HCT116 (cell line): ENCODE data around the gene FXYD1. TPM values are rescaled to one million over a fixed set of nuclear protein-coding genes. Genes with fewer than 3 reads are reported as not detected.

Experiments used
- ATAC-seq: fragments of 200-7000 bp; cut with Tn5 transposase; 2 replicates; pipeline ENCODE4 v1.9.1; 2020; ENCODE audit warnings: mild to moderate bottlenecking, moderate library complexity
- BruUV-seq: library from RNA; stranded (reverse); fragments of 400-500 nt; replicated peaks from 2 replicates; lab custom pipeline; 2021; lab: Mats Ljungman, UMichigan
- CTCF ChIA-PET: fragments of 300-600 bp; sonication (Branson Sonifier 250); formaldehyde crosslinking; loops from one replicate; lab custom pipeline; 2021; ENCODE audit warnings: antibody characterized with exemption; lab: Charles Lee
- POLR2A ChIA-PET: fragments of 300-600, 350-600 bp; sonication (Branson Sonifier 250); formaldehyde crosslinking; loops from one replicate; lab custom pipeline; 2021; ENCODE audit warnings: antibody characterized with exemption; lab: Charles Lee
- RAD21 ChIA-PET, 2 experiments: fragments of 300-600 bp; sonication (Branson Sonifier 250); formaldehyde crosslinking; loops; one replicate each; lab custom pipeline; 2023; ENCODE audit warnings: low total read pairs in 2 of 2; ENCODE audit not compliant: uncharacterized antibody in 2 of 2, unreplicated experiment in 2 of 2, low non-redundant PET in 1 of 2; lab: Charles Lee
- DNase-seq: peaks from one replicate; pipeline ENCODE4 v3.0.0-alpha.2; 2010; ENCODE audit warnings: low read depth, low spot score
- H2AFZ ChIP-seq: fragments of 200-600 bp; shearing (Covaris generic), sonication (generic); 2 replicates; pipeline ENCODE4 v1.6.1; 2017; ENCODE audit warnings: low read depth, mixed run types, mixed read lengths, antibody characterized with exemption, low read length; ENCODE audit not compliant: poor library complexity, severe bottlenecking
- H3K27ac ChIP-seq: 2 replicates; pipeline ENCODE4 v1.5.1; 2012; ENCODE audit warnings: low read depth, low read length
- H3K27me3 ChIP-seq: fragments of 200-600 bp; sonication (generic); 2 replicates; pipeline ENCODE4 v1.6.1; 2016; ENCODE audit warnings: mixed run types, low read length, mixed read lengths; ENCODE audit not compliant: insufficient read depth
- H3K36me3 ChIP-seq, 2 experiments: fragments of 200-500 bp in 1 of 2; fragments of 200-600 bp in 1 of 2; sonication (Bioruptor generic) in 1 of 2; sonication (generic) in 1 of 2; 2 replicates each; pipeline versions ENCODE4 v1.5.1 to v1.6.1; 2014 to 2016; ENCODE audit warnings: low read length in 2 of 2, inconsistent platforms in 1 of 2, mixed read lengths in 1 of 2, mixed run types in 1 of 2; ENCODE audit not compliant: insufficient read depth in 2 of 2, control insufficient read depth in 1 of 2
- H3K4me1 ChIP-seq, 2 experiments: fragments of 200-600 bp in 1 of 2; sonication (generic) in 1 of 2; 2 replicates each; pipeline versions ENCODE4 v1.5.1 to v1.6.1; 2012 to 2017; ENCODE audit warnings: low read length in 2 of 2, inconsistent platforms in 1 of 2, mild to moderate bottlenecking in 1 of 2, mixed read lengths in 1 of 2, mixed run types in 1 of 2, moderate library complexity in 1 of 2; ENCODE audit not compliant: insufficient read depth in 2 of 2, control insufficient read depth in 1 of 2
- H3K4me2 ChIP-seq: fragments of 200-600 bp; sonication (generic); 2 replicates; pipeline ENCODE4 v1.6.1; 2017; ENCODE audit warnings: mixed run types, low read length, mixed read lengths
- H3K4me3 ChIP-seq, 2 experiments: fragments of 200-600 bp in 1 of 2; sonication (generic) in 1 of 2; replicated peaks in 1 of 2; 2 replicates each; pipeline ENCODE4 v1.5.1; 2011 to 2016; ENCODE audit warnings: low read length in 2 of 2, control low read depth in 1 of 2, low read depth in 1 of 2, mild to moderate bottlenecking in 1 of 2, mixed read lengths in 1 of 2, mixed run types in 1 of 2
- H3K79me2 ChIP-seq: fragments of 200-600 bp; sonication (generic); 2 replicates; pipeline ENCODE4 v1.6.1; 2017; ENCODE audit warnings: mild to moderate bottlenecking, mixed run types, low read length, moderate library complexity, mixed read lengths; ENCODE audit not compliant: insufficient read depth
- H3K9ac ChIP-seq: fragments of 200-600 bp; sonication (generic); 2 replicates; pipeline ENCODE4 v1.6.1; 2016; ENCODE audit warnings: low read length, mixed read lengths
- H3K9me2 ChIP-seq: fragments of 200-600 bp; sonication (generic), shearing (Covaris generic); 2 replicates; pipeline ENCODE4 v1.6.1; 2017; ENCODE audit warnings: mixed run types, mild to moderate bottlenecking, moderate library complexity; ENCODE audit not compliant: insufficient read depth
- H3K9me3 ChIP-seq, 2 experiments: fragments of 200-500 bp in 1 of 2; fragments of 200-600 bp in 1 of 2; sonication (Bioruptor generic) in 1 of 2; sonication (generic) in 1 of 2; 2 replicates each; pipeline ENCODE4 v1.6.1; 2014 to 2017; ENCODE audit warnings: low read length in 2 of 2, mixed read lengths in 2 of 2, inconsistent platforms in 1 of 2, low read depth in 1 of 2, mild to moderate bottlenecking in 1 of 2, mixed run types in 1 of 2, moderate library complexity in 1 of 2; ENCODE audit not compliant: control insufficient read depth in 1 of 2, insufficient read depth in 1 of 2
- H4K20me1 ChIP-seq: fragments of 200-600 bp; sonication (generic), shearing (Covaris generic); 2 replicates; pipeline ENCODE4 v1.6.1; 2017; ENCODE audit warnings: mixed run types, mild to moderate bottlenecking, moderate library complexity; ENCODE audit not compliant: insufficient read depth
- CBX3 ChIP-seq: IDR thresholded peaks from 2 replicates; pipeline ENCODE4 v1.6.1; 2012; ENCODE audit warnings: low read depth
- CEBPB ChIP-seq: IDR thresholded peaks from 2 replicates; pipeline ENCODE4 v1.6.1; 2012; ENCODE audit warnings: low read depth
- EGR1 ChIP-seq: IDR thresholded peaks from 2 replicates; pipeline ENCODE4 v1.6.1; 2012; ENCODE audit warnings: low read depth
- ELF1 ChIP-seq: IDR thresholded peaks from 2 replicates; pipeline ENCODE4 v1.6.1; 2012; ENCODE audit warnings: low read depth, borderline replicate concordance
- EZH2phosphoT487 ChIP-seq: fragments of 200-600 bp; IDR thresholded peaks from 2 replicates; pipeline ENCODE4 v1.6.1; 2018; ENCODE audit warnings: antibody characterized with exemption, borderline replicate concordance
- FOSL1 ChIP-seq: IDR thresholded peaks from 2 replicates; pipeline ENCODE4 v1.6.1; 2012; ENCODE audit warnings: low read depth
- JUND ChIP-seq: IDR thresholded peaks from 2 replicates; pipeline ENCODE4 v1.6.1; 2012
- MAX ChIP-seq: IDR thresholded peaks from 2 replicates; pipeline ENCODE4 v1.6.1; 2012
- POLR2A ChIP-seq: IDR thresholded peaks from 2 replicates; pipeline ENCODE4 v1.7.0; 2011; ENCODE audit warnings: borderline replicate concordance; ENCODE audit not compliant: insufficient read depth, insufficient read length; ENCODE audit errors: extremely low read depth
- POLR2AphosphoS5 ChIP-seq: IDR thresholded peaks from 2 replicates; pipeline ENCODE4 v1.6.1; 2011; ENCODE audit warnings: mild to moderate bottlenecking, low read depth, low read length, moderate library complexity
- RAD21 ChIP-seq: IDR thresholded peaks from 2 replicates; pipeline ENCODE4 v1.6.1; 2012; ENCODE audit warnings: low read depth, mild to moderate bottlenecking
- SIN3A ChIP-seq: IDR thresholded peaks from 2 replicates; pipeline ENCODE4 v1.6.1; 2012; ENCODE audit warnings: low read depth
- SP1 ChIP-seq: IDR thresholded peaks from 2 replicates; pipeline ENCODE4 v1.6.1; 2012; ENCODE audit warnings: low read depth
- SRF ChIP-seq: IDR thresholded peaks from 2 replicates; pipeline ENCODE4 v1.6.1; 2012; ENCODE audit warnings: low read depth
- TCF7L2 ChIP-seq: IDR thresholded peaks from 2 replicates; pipeline ENCODE4 v1.7.0; 2011; ENCODE audit warnings: borderline replicate concordance, inconsistent platforms; ENCODE audit not compliant: insufficient read depth, insufficient read length; ENCODE audit errors: extremely low read depth
- YY1 ChIP-seq: IDR thresholded peaks from 2 replicates; pipeline ENCODE4 v1.6.1; 2011; ENCODE audit warnings: low read length, low read depth, moderate library complexity, mild to moderate bottlenecking; ENCODE audit not compliant: insufficient replicate concordance; ENCODE audit errors: extremely low read depth
- ZNF274 ChIP-seq: fragments of 200-500 bp; sonication (Bioruptor generic); IDR thresholded peaks from 2 replicates; pipeline ENCODE4 v1.6.1; 2014; ENCODE audit warnings: mild to moderate bottlenecking, low read depth, low read length, inconsistent platforms
- intact Hi-C: fragments of 100-400 bp; cut with micrococcal nuclease; formaldehyde crosslinking; loops from 2 replicates; pipeline ENCODE4 v1.10.0; 2022
- total RNA-seq: library from RNA; stranded (reverse); gene quantifications from one replicate; pipeline ENCODE4 v1.2.1, GENCODE V29; 2021; ENCODE audit not compliant: unreplicated experiment
- TF ChIP-seq, protein P1 (sequence below), 3 experiments: fragments of 200-600 bp in 1 of 3; sonication (generic) in 1 of 3; IDR thresholded peaks in 2 of 3; conservative IDR thresholded peaks in 1 of 3; 2 replicates each; pipeline ENCODE4 v1.5.1; 2012 to 2017; ENCODE audit warnings: low read depth in 2 of 3, low read length in 2 of 3, antibody characterized with exemption in 1 of 3, borderline replicate concordance in 1 of 3, control low read depth in 1 of 3, mild to moderate bottlenecking in 1 of 3, mixed read lengths in 1 of 3, mixed run types in 1 of 3, moderate library complexity in 1 of 3; ENCODE audit not compliant: insufficient read depth in 1 of 3
- TF ChIP-seq, protein P2 (sequence below): IDR thresholded peaks from 2 replicates; pipeline ENCODE4 v1.6.1; 2012
- TF ChIP-seq, protein P3 (sequence below): IDR thresholded peaks from 2 replicates; pipeline ENCODE4 v1.6.1; 2011; ENCODE audit warnings: mild to moderate bottlenecking, low read length, moderate library complexity; ENCODE audit not compliant: insufficient replicate concordance; ENCODE audit errors: extremely low read depth

FXYD1 gene
- total RNA-seq, 1 experiment from 2014 or later, result 7.8 TPM

- CTCF ChIA-PET, result interaction anchor here (1.2 to 1.3 kb wide), 3 partner anchors 8 to 65 kb away, joined by 3 to 4 read pairs (median 3); no protein-coding TSS in a partner anchor
- H4K20me1 ChIP-seq, result no peaks in the 10 kb centered on the region
- no peak overlapping the region for H3K4me3 ChIP-seq
- H3K4me1 ChIP-seq, result peaks cover 27 to 57% of the 10 kb centered on the region in 2 experiments
- TF ChIP-seq POLR2A (no peak), RAD21 (no peak), MAX (no peak), TCF7L2 (no peak), YY1 (no peak), EZH2phosphoT487 (no peak), ZNF274 (no peak), EGR1 (no peak), CEBPB (no peak), FOSL1 (no peak), POLR2AphosphoS5 (no peak), SP1 (no peak), SRF (no peak), JUND (no peak), CBX3 (no peak), ELF1 (no peak), SIN3A (no peak)
- TF ChIP-seq, protein P1, sequence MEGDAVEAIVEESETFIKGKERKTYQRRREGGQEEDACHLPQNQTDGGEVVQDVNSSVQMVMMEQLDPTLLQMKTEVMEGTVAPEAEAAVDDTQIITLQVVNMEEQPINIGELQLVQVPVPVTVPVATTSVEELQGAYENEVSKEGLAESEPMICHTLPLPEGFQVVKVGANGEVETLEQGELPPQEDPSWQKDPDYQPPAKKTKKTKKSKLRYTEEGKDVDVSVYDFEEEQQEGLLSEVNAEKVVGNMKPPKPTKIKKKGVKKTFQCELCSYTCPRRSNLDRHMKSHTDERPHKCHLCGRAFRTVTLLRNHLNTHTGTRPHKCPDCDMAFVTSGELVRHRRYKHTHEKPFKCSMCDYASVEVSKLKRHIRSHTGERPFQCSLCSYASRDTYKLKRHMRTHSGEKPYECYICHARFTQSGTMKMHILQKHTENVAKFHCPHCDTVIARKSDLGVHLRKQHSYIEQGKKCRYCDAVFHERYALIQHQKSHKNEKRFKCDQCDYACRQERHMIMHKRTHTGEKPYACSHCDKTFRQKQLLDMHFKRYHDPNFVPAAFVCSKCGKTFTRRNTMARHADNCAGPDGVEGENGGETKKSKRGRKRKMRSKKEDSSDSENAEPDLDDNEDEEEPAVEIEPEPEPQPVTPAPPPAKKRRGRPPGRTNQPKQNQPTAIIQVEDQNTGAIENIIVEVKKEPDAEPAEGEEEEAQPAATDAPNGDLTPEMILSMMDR (IDR thresholded peaks at IDR 0.05 in 2 of 3, conservative IDR thresholded peaks at IDR 0.05 in 1 of 3; ENCODE audit: borderline replicate concordance in 1 of 3, insufficient read depth in 1 of 3, low read depth in 2 of 3, low read length in 2 of 3), result no peak
- TF ChIP-seq, protein P2, sequence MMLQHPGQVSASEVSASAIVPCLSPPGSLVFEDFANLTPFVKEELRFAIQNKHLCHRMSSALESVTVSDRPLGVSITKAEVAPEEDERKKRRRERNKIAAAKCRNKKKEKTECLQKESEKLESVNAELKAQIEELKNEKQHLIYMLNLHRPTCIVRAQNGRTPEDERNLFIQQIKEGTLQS, result no peak
- TF ChIP-seq, protein P3, sequence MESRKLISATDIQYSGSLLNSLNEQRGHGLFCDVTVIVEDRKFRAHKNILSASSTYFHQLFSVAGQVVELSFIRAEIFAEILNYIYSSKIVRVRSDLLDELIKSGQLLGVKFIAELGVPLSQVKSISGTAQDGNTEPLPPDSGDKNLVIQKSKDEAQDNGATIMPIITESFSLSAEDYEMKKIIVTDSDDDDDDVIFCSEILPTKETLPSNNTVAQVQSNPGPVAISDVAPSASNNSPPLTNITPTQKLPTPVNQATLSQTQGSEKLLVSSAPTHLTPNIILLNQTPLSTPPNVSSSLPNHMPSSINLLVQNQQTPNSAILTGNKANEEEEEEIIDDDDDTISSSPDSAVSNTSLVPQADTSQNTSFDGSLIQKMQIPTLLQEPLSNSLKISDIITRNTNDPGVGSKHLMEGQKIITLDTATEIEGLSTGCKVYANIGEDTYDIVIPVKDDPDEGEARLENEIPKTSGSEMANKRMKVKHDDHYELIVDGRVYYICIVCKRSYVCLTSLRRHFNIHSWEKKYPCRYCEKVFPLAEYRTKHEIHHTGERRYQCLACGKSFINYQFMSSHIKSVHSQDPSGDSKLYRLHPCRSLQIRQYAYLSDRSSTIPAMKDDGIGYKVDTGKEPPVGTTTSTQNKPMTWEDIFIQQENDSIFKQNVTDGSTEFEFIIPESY, result no peak
- TF ChIP-seq, all 23 proteins: peak for 0
- no peaks in the 10 kb centered on the region for H3K36me3 ChIP-seq
- H3K27ac ChIP-seq, result no peak overlapping the region
- DNase-seq, result no peak
- H3K4me2 ChIP-seq, result no peak overlapping the region
- RAD21 ChIA-PET, result no interaction called here
- H2AFZ ChIP-seq, result peak overlapping the region; percentile 45
- POLR2A ChIA-PET, result no interaction called here
- ATAC-seq, result no peak
- no peaks in the 10 kb centered on the region for H3K79me2 ChIP-seq
- H3K27me3 ChIP-seq, result no peaks in the 10 kb centered on the region
- intact Hi-C loops, result no loop called here
- no peaks in the 10 kb centered on the region for H3K9me2 ChIP-seq
- BruUV-seq, result no TSS peak
- peaks cover 0 to 4% of the 10 kb centered on the region in 2 experiments; a peak in 1 of 4 replicates for H3K9me3 ChIP-seq
- no peak overlapping the region for H3K9ac ChIP-seq
Observed at GRCh38 chr19:35110974-35111373, 27.6 kb upstream of the FXYD1 start.
